ENCODE measurements around the gene TEX36.
"Not testable (repeated sequence)": the region's sequence is repeated elsewhere in the genome, so short reads cannot be mapped to it uniquely, and the experiment has no call there.

- TF ChIP-seq CTCF (CRISPR knock-in tag; IDR thresholded peaks at IDR 0.05); ZNF792 (CRISPR knock-in tag; IDR thresholded peaks at IDR 0.05); ZNF350 (CRISPR knock-in tag; IDR thresholded peaks at IDR 0.05; ENCODE audit: borderline replicate concordance, low read depth); SMARCC2 (IDR thresholded peaks at IDR 0.05): not testable (repeated sequence)
Measured at GRCh38 chr10:125714728-125715127, 31.8 kb upstream of the TEX36 start.

Measured in HepG2 (cell line).